Measurements from ENCODE around the gene KANSL1. TPM values are rescaled to one million over a fixed set of nuclear protein-coding genes. Genes with fewer than 3 reads are reported as not detected.

Gene KANSL1
- total and polyA plus RNA-seq, 4 donors = 16.2 to 189 (median 47.4) TPM

DNA sequence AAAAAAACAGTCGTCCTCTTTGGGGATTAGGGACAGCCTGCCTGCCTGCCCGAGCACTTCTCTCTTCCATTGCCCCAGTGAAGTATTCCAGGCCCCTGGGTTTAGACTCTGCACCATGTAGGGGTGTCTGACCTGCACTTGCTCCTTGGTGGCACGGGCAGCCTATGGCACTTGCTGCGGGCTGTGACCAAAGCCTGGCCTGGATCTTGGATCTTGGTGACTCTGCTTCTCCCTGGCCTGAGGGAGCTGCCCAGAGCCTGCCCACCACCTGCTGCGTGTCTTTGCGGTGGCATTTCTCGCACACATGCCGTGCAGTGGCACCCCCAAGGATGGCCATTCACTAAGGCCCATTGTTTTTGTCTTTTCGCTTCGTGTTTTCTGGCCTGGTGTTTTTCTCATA is 200.3 kb downstream of the KANSL1 start:
- Histone ChIP-seq H3K4me3 (no peak overlapping the region), H3K36me3 (ENCODE audit: control insufficient read depth in 4 of 4, insufficient read depth in 4 of 4, low read length in 4 of 4) (no peaks in the 10 kb centered on the region), H3K9ac (ENCODE audit: insufficient read depth in 1 of 2, low read length in 2 of 2) (no peak overlapping the region), H3K27ac (ENCODE audit: low read depth in 1 of 2, low read length in 1 of 2) (no peak overlapping the region), H3K9me3 (ENCODE audit: control insufficient read depth in 4 of 4, insufficient read depth in 3 of 4, low read length in 3 of 4) (no peaks in the 10 kb centered on the region), H3K4me1 (ENCODE audit: control insufficient read depth in 5 of 5, insufficient read depth in 5 of 5, low read length in 5 of 5) (peaks cover 0 to 8% (median 6%) of the 10 kb centered on the region in 5 donors), H3K27me3 (ENCODE audit: control insufficient read depth in 3 of 3, insufficient read depth in 3 of 3, low read length in 2 of 3) (no peaks in the 10 kb centered on the region)
- ATAC-seq (ENCODE audit: insufficient read depth, low FRiP score) (no peak), DNase-seq (no peak)
- TF ChIP-seq, protein P1, sequence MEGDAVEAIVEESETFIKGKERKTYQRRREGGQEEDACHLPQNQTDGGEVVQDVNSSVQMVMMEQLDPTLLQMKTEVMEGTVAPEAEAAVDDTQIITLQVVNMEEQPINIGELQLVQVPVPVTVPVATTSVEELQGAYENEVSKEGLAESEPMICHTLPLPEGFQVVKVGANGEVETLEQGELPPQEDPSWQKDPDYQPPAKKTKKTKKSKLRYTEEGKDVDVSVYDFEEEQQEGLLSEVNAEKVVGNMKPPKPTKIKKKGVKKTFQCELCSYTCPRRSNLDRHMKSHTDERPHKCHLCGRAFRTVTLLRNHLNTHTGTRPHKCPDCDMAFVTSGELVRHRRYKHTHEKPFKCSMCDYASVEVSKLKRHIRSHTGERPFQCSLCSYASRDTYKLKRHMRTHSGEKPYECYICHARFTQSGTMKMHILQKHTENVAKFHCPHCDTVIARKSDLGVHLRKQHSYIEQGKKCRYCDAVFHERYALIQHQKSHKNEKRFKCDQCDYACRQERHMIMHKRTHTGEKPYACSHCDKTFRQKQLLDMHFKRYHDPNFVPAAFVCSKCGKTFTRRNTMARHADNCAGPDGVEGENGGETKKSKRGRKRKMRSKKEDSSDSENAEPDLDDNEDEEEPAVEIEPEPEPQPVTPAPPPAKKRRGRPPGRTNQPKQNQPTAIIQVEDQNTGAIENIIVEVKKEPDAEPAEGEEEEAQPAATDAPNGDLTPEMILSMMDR (IDR thresholded peaks at IDR 0.05; ENCODE audit: control extremely low read depth, extremely low read depth) = no peak
- 87 to 88% methylated on average over 10 of the region's 10 CpGs for WGBS, 2 donors

DNA sequence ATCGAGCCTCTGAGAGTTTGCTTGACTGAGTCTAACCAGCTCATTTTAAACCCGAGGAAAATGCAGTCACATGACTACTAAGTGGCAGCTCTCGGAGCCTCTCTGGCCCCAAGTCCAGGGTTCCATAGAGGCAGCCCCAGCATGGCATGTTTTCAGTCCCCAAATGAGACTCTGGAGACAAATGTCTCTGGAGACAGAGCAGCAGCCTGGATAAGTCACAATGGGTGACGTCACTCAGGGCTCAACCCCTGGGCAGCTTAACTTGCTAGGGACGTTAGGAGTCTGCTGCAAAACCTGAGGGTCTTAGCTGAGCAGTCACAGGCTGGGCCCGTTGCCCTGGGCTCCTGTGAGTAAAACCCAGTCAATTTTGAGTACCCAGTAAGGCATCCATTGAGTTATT is 201.1 kb downstream of the KANSL1 start:
- ATAC-seq (ENCODE audit: insufficient read depth, low FRiP score) (no peak), DNase-seq (no peak)
- Histone ChIP-seq H3K36me3 (ENCODE audit: control insufficient read depth in 4 of 4, insufficient read depth in 4 of 4, low read length in 4 of 4) (no peaks in the 10 kb centered on the region), H3K9me3 (ENCODE audit: control insufficient read depth in 4 of 4, insufficient read depth in 3 of 4, low read length in 3 of 4) (no peaks in the 10 kb centered on the region), H3K9ac (ENCODE audit: insufficient read depth in 1 of 2, low read length in 2 of 2) (no peak overlapping the region), H3K4me1 (ENCODE audit: control insufficient read depth in 5 of 5, insufficient read depth in 5 of 5, low read length in 5 of 5) (peaks cover 0 to 8% (median 6%) of the 10 kb centered on the region in 5 donors), H3K27ac (ENCODE audit: low read depth in 1 of 2, low read length in 1 of 2) (no peak overlapping the region), H3K4me3 (no peak overlapping the region), H3K27me3 (ENCODE audit: control insufficient read depth in 3 of 3, insufficient read depth in 3 of 3, low read length in 2 of 3) (no peaks in the 10 kb centered on the region)
- TF ChIP-seq, protein P1 (IDR thresholded peaks at IDR 0.05; ENCODE audit: control extremely low read depth, extremely low read depth) = no peak
- 72 to 76% methylated on average over 6 of the region's 6 CpGs for WGBS, 2 donors

DNA sequence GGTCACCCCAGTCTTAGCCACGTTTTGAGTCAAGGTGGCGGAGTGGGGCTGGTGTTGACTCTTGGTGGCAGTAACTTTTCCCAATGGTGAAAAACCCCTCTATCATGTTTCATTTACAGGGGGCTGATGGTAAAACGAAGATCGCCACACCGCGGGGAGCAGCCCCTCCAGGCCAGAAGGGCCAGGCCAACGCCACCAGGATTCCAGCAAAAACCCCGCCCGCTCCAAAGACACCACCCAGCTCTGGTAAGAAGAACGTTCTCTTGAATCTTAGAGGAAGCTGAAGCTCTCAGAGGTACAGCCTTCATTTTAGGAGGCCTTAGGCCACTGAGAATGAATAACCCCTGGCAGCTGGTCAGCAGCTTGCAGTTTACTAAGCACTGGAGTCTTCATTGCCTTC is 201.9 kb downstream of the KANSL1 start:
- TF ChIP-seq, protein P1 (IDR thresholded peaks at IDR 0.05; ENCODE audit: control extremely low read depth, extremely low read depth) = no peak
- no peak for DNase-seq
- no peaks in the 10 kb centered on the region for H3K27me3 ChIP-seq (ENCODE audit: control insufficient read depth in 3 of 3, insufficient read depth in 3 of 3, low read length in 2 of 3)

DNA sequence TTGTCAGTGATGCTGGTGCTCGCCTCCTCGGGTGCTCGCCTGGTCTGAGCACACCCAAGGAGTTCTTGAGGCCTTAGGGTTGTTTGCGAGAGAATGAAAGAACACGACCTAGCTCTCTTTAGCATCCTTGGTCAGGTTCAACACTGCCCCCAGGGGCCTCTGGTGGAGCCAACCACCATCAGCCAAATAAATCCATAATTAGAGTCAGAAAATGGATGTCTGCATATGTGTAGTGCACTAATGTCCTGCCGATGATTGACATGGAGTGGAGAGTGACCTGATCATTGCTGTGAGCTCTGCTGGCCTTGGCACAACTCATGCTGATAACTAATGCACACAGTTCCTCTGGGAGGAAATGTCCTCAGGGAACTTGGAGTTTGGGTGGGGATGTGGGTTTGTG is 202.3 kb downstream of the KANSL1 start:
- Histone ChIP-seq H3K4me3 (no peak overlapping the region), H3K4me1 (ENCODE audit: control insufficient read depth in 5 of 5, insufficient read depth in 5 of 5, low read length in 5 of 5) (peaks cover 0 to 6% (median 4%) of the 10 kb centered on the region in 5 donors), H3K27ac (ENCODE audit: low read depth in 1 of 2, low read length in 1 of 2) (no peak overlapping the region), H3K9me3 (ENCODE audit: control insufficient read depth in 4 of 4, insufficient read depth in 3 of 4, low read length in 3 of 4) (no peaks in the 10 kb centered on the region), H3K36me3 (ENCODE audit: control insufficient read depth in 4 of 4, insufficient read depth in 4 of 4, low read length in 4 of 4) (no peaks in the 10 kb centered on the region), H3K9ac (ENCODE audit: insufficient read depth in 1 of 2, low read length in 2 of 2) (no peak overlapping the region), H3K27me3 (ENCODE audit: control insufficient read depth in 3 of 3, insufficient read depth in 3 of 3, low read length in 2 of 3) (no peaks in the 10 kb centered on the region)
- ATAC-seq (ENCODE audit: insufficient read depth, low FRiP score) = no peak
- TF ChIP-seq, protein P1 (IDR thresholded peaks at IDR 0.05; ENCODE audit: control extremely low read depth, extremely low read depth) = no peak
- no peak for DNase-seq
- 83 to 95% methylated on average over 6 of the region's 6 CpGs for WGBS, 2 donors

More for the DNA sequence above, 201.9 kb downstream of the KANSL1 start:
- no peak for ATAC-seq (ENCODE audit: insufficient read depth, low FRiP score)
- H3K4me3 ChIP-seq = no peak overlapping the region
- peaks cover 0 to 8% (median 6%) of the 10 kb centered on the region in 5 donors for H3K4me1 ChIP-seq (ENCODE audit: control insufficient read depth in 5 of 5, insufficient read depth in 5 of 5, low read length in 5 of 5)
- WGBS, 2 donors = 86 to 91% methylated on average over 10 of the region's 10 CpGs
- no peak overlapping the region for H3K27ac ChIP-seq (ENCODE audit: low read depth in 1 of 2, low read length in 1 of 2)
- no peak overlapping the region for H3K9ac ChIP-seq (ENCODE audit: insufficient read depth in 1 of 2, low read length in 2 of 2)
- H3K9me3 ChIP-seq (ENCODE audit: control insufficient read depth in 4 of 4, insufficient read depth in 3 of 4, low read length in 3 of 4) = no peaks in the 10 kb centered on the region
- no peaks in the 10 kb centered on the region for H3K36me3 ChIP-seq (ENCODE audit: control insufficient read depth in 4 of 4, insufficient read depth in 4 of 4, low read length in 4 of 4)
